CD4-positive, alpha-beta T cell (primary cell): ENCODE data around the gene CAMTA1. TPM values are rescaled to one million over a fixed set of nuclear protein-coding genes. Genes with fewer than 3 reads are reported as not detected.

Source experiments
- ATAC-seq: fragments of 200-7000 bp; cut with Tn5 transposase; one replicate; pipeline ENCODE4 v1.10.0; 2022; ENCODE audit warnings: mild to moderate bottlenecking; ENCODE audit not compliant: poor library complexity
- CTCF ChIA-PET: fragments of 350-600 bp; sonication (Branson Sonifier 250); formaldehyde crosslinking; loops from one replicate; lab custom pipeline; 2021; ENCODE audit warnings: antibody characterized with exemption, inconsistent platforms; lab: Charles Lee
- POLR2A ChIA-PET: fragments of 350-600 bp; sonication (Branson Sonifier 250); formaldehyde crosslinking; loops from one replicate; lab custom pipeline; 2021; ENCODE audit warnings: antibody characterized with exemption, inconsistent platforms; lab: Charles Lee
- DNase-seq, 14 experiments: peaks; one replicate each; pipeline ENCODE4 v3.0.0-alpha.2; 2013 to 2020; ENCODE audit warnings: mixed read lengths in 2 of 14
- H3K27ac ChIP-seq, 2 donors: one replicate each; pipeline versions ENCODE4 v1.5.1 to v1.7.0; 2013; ENCODE audit warnings: low read length in 2 of 2, low read depth in 1 of 2, mild to moderate bottlenecking in 1 of 2
- H3K27me3 ChIP-seq, 2 experiments: 1 replicate in 1 of 2; 2 replicates in 1 of 2; pipeline versions ENCODE4 v1.6.1 to v1.7.0; 2013; ENCODE audit warnings: low read length in 2 of 2, control low read depth in 1 of 2, mild to moderate bottlenecking in 1 of 2, moderate library complexity in 1 of 2; ENCODE audit not compliant: insufficient read depth in 2 of 2, control insufficient read depth in 1 of 2
- H3K36me3 ChIP-seq: one replicate; pipeline ENCODE4 v1.6.1; 2013; ENCODE audit warnings: low read length, control low read depth; ENCODE audit not compliant: insufficient read depth
- H3K4me1 ChIP-seq: one replicate; pipeline ENCODE4 v1.6.1; 2013; ENCODE audit warnings: low read length, control low read depth; ENCODE audit not compliant: insufficient read depth
- H3K4me3 ChIP-seq: one replicate; pipeline ENCODE4 v1.5.1; 2013; ENCODE audit warnings: mild to moderate bottlenecking, low read length, moderate library complexity
- H3K9me3 ChIP-seq, 2 experiments: 1 replicate in 1 of 2; 2 replicates in 1 of 2; pipeline versions ENCODE4 v1.6.1 to v1.7.0; 2013; ENCODE audit warnings: low read length in 2 of 2, mild to moderate bottlenecking in 2 of 2, control low read depth in 1 of 2, moderate library complexity in 1 of 2; ENCODE audit not compliant: control insufficient read depth in 1 of 2, insufficient read depth in 1 of 2
- H3K27ac Mint-ChIP-seq: one replicate; pipeline ENCODE4 v1.8.0; 2020; ENCODE audit warnings: mixed read lengths
- H3K27me3 Mint-ChIP-seq: one replicate; pipeline ENCODE4 v1.8.0; 2021; ENCODE audit warnings: mixed read lengths
- H3K36me3 Mint-ChIP-seq: one replicate; pipeline ENCODE4 v1.8.0; 2021; ENCODE audit warnings: low read depth, mixed read lengths
- H3K4me1 Mint-ChIP-seq: one replicate; pipeline ENCODE4 v1.8.0; 2021; ENCODE audit warnings: low read depth, mixed read lengths
- H3K4me3 Mint-ChIP-seq: one replicate; pipeline ENCODE4 v1.8.0; 2020; ENCODE audit warnings: mild to moderate bottlenecking, mixed read lengths
- H3K9me3 Mint-ChIP-seq: one replicate; pipeline ENCODE4 v1.8.0; 2020; ENCODE audit warnings: mixed read lengths
- CTCF ChIP-seq: fragments of 200-600 bp; IDR thresholded peaks from one replicate; pipeline ENCODE4 v1.8.0; 2022; ENCODE audit warnings: antibody characterized with exemption, mild to moderate bottlenecking
- intact Hi-C, 2 experiments: fragments of 100-400 bp; cut with DNase I in 1 of 2; cut with micrococcal nuclease in 1 of 2; formaldehyde crosslinking; loops; one replicate each; pipeline versions ENCODE4 v1.15.1 to v1.9.0; 2023 to 2025; cut with DNase I, micrococcal nuclease
- total RNA-seq, 174 experiments: library from RNA in 2 of 174; stranded (reverse) in 2 of 174; gene quantifications; one replicate each; pipeline ENCODE4 v1.2.3 and lab custom pipeline; 2021 to 2026

CAMTA1 gene
- total RNA-seq, 2 experiments from 2014 or later: 38.6 to 39.3 TPM

- H3K4me3 Mint-ChIP-seq: no peak overlapping the region
- Histone ChIP-seq H3K4me3 (no peak overlapping the region), H3K27me3 (no peaks in the 10 kb centered on the region), H3K9me3 (peaks cover 0 to 4% of the 10 kb centered on the region in 2 experiments), H3K27ac (no peak overlapping the region), H3K36me3 (no peaks in the 10 kb centered on the region), H3K4me1 (no peaks in the 10 kb centered on the region)
- DNase-seq: no peak
- H3K36me3 Mint-ChIP-seq: no peaks in the 10 kb centered on the region
- no peak for TF ChIP-seq CTCF
- no peaks in the 10 kb centered on the region for H3K4me1 Mint-ChIP-seq
- peaks cover 22% of the 10 kb centered on the region for H3K27me3 Mint-ChIP-seq
- ChIA-PET POLR2A (no interaction called here), CTCF (no interaction called here)
- no peaks in the 10 kb centered on the region for H3K9me3 Mint-ChIP-seq
- intact Hi-C loops: no loop called here
- H3K27ac Mint-ChIP-seq: no peak overlapping the region
- ATAC-seq: no peak
Measured at GRCh38 chr1:7130127-7130526, 344.9 kb downstream of the CAMTA1 start.

GRCh38 chr1:7135493-7135892 is 350.2 kb downstream of the CAMTA1 start:
- Mint-ChIP-seq H3K27ac (no peak overlapping the region), H3K9me3 (no peaks in the 10 kb centered on the region), H3K36me3 (no peaks in the 10 kb centered on the region), H3K4me1 (no peaks in the 10 kb centered on the region), H3K4me3 (no peak overlapping the region), H3K27me3 (peaks cover 37% of the 10 kb centered on the region)
- H3K4me3 ChIP-seq: no peak overlapping the region
- H3K9me3 ChIP-seq: no peaks in the 10 kb centered on the region
- ChIA-PET POLR2A (no interaction called here), CTCF (no interaction called here)
- ATAC-seq (no peak), DNase-seq (no peak)
- peaks cover 6% of the 10 kb centered on the region in 2 experiments for H3K27me3 ChIP-seq
- H3K36me3 ChIP-seq: no peaks in the 10 kb centered on the region
- no peak overlapping the region for H3K27ac ChIP-seq
- intact Hi-C loops: no loop called here
- TF ChIP-seq CTCF: no peak
- H3K4me1 ChIP-seq: no peaks in the 10 kb centered on the region

GRCh38 chr1:7136166-7136953 is 351.1 kb downstream of the CAMTA1 start:
- no peaks in the 10 kb centered on the region for H3K36me3 Mint-ChIP-seq
- intact Hi-C loops: no loop called here
- no peak overlapping the region for H3K27ac Mint-ChIP-seq
- ChIA-PET CTCF (no interaction called here), POLR2A (no interaction called here)
- no peak for TF ChIP-seq CTCF
- no peak overlapping the region for H3K27ac ChIP-seq
- DNase-seq: no peak
- no peak for ATAC-seq
- no peaks in the 10 kb centered on the region for H3K9me3 ChIP-seq
- H3K4me1 Mint-ChIP-seq: no peaks in the 10 kb centered on the region
- peaks cover 36% of the 10 kb centered on the region for H3K27me3 Mint-ChIP-seq
- peaks cover 6% of the 10 kb centered on the region in 2 experiments for H3K27me3 ChIP-seq
- no peak overlapping the region for H3K4me3 Mint-ChIP-seq
- no peak overlapping the region for H3K4me3 ChIP-seq
- no peaks in the 10 kb centered on the region for H3K4me1 ChIP-seq
- no peaks in the 10 kb centered on the region for H3K9me3 Mint-ChIP-seq
- H3K36me3 ChIP-seq: no peaks in the 10 kb centered on the region
